ENCODE data around the gene CD3E.
A peak's percentile ranks its signal among the peaks of the same experiment; 100 is the strongest.

The CD3E gene

DNA sequence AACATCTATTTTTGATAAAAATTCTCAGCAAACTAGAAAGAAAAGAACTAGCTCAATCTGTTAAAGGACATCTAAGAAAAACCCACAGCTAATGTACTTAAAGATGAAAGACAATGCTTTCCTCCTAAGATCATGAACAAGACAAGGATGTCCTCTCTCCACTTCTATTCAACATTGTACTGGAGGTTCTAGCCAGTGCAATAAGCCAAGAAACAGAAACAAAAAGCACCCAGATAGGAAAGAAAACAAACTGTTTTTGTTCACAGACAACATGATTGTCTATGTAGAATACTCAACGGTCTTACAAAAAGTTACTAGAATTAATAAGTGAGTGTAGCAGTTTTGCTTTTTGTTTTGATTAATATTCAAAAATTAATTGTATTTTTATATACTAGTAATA lies 30.2 kb downstream of the CD3E start:
- no peak for DNase-seq

- DNase-seq, result peak; percentile 61
Observed at GRCh38 chr11:118338637-118339061, 34.1 kb downstream of the CD3E start.

DNA sequence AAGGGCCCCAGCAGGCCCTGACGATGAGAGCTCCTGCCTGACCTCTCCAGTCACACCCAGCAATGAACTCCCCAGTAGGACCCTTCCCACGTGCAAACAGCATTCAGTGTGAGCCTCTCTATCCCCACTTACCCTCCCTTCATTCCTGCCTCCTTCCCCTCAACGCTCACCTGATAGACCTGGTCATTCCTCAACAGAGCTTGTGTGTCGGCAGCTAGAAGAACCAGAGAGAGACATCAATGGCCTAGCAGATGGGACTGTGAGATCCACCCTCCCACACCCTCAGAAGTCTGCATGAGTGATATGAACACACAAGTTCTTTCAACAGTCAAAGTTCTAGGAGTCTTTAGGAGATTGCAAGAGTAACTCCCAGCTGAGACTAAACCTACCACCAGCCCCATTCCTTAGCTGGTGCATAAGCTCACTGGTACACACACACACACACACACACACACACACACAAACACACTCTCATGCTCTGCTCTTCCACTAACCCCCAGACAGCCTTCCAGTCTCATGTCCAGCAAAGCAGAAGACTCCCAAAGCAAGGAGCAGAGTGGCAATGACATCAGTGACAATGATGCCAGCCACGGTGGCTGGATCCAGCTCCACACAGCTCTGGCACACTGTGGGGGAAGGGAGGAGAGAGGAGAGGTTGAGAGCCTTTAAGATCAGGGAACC lies 34.9 kb downstream of the CD3E start:
- no peak for DNase-seq

DNA sequence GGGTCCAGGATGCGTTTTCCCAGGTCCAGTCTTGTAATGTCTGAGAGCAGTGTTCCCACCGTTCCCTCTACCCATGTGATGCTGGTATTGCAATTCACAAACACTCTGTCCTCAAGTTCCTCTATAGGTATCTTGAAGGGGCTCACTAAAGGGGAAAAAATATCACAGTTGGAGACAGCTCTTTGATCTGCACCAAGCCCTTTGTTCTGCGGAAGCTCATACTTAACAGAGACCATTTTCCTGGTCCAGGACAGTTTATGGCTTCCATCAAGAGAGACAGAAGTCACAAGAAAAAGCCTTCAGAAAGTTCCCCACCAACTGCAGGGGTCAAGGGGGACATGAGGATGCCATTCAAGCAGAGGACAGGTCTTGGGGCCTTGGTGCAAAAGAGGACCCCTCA lies 35.9 kb downstream of the CD3E start:
- DNase-seq, result no peak

DNA sequence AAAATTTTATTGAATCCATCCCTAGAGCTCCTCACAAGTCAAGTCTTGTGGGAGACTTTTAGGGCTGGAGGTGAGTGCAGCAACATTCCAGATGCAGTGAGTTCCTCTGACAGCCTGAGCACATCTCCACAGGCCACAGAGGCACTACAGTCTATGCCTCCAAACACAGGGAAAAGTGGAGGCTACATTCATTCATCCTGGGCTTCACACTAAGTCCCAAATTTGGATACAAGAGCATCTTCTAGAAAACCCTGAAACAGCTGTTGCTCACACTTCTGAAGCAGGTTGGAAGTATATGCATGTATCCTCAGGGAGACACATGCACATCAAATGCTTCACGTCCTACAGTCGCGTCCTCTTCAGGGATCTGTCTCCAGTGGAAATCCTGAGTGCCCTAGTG lies 36.7 kb downstream of the CD3E start:
- no peak for DNase-seq

GRCh38 chr11:118341815-118342489 lies 37.4 kb downstream of the CD3E start:
- DNase-seq, result no peak

DNA sequence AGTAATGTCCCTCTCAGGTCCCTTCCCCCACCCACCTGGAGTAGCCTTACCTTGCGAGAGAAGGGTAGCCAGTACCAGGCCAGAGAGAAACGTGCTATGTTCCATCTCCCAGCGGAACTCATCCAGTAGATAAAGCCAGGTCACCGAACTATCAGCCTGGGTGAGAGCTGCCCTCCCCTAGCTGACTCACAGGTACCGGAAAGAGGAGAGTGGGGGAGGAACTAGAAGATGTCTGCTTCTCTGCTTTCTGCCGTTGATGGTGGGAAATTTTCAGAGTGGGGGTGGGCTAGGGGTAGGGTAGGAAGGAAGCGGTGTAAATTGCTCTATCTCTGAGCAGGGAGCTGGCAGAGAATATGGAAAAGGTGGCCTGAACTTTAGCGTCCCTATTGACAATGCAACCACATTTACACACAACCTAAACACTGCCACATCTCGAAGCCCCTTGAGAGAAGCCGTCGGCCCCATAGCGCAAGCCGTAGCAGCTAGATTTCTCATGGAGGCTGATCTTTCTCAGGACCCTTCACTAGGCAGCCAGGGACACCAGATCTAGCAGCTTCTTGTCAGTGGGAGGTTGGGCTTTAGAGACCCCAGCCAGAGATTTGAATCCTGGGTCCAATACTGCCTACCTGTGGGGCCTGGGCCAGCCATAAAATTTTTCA lies 38.1 kb downstream of the CD3E start, which contains the start of gene CD3D:
TSS of gene CD3D (minus strand) at position 203 of the 659 bp plus-strand sequence. CDS start at position 105, 98 bp downstream.
- DNase-seq, result no peak

DNA sequence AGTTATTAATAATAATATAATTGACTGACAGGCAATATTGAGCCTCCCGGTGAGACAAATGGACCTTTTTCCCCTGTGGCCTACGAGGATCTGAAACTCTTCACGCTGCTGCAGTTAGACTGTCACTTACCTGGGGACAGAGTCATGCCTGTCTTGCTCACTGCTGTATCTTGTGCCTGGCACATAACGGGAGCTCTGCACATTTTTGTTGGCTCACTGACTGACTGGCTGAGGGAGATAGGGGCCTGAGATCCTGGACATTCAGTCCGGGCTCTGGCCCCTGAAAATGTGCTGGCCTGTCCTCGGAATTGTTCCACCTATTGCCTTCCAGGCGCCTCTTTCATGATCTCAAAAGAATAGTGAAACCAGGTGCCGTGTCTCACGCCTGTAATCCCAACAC lies 38.7 kb downstream of the CD3E start:
- DNase-seq, result no peak

GRCh38 chr11:118343981-118344515 lies 39.5 kb downstream of the CD3E start, which contains the start of gene CD3G:
Gene CD3G, plus strand, starts transcription at chr11:118344344. Its CDS starts 80 bp downstream, at chr11:118344424.
- no peak for DNase-seq

DNA sequence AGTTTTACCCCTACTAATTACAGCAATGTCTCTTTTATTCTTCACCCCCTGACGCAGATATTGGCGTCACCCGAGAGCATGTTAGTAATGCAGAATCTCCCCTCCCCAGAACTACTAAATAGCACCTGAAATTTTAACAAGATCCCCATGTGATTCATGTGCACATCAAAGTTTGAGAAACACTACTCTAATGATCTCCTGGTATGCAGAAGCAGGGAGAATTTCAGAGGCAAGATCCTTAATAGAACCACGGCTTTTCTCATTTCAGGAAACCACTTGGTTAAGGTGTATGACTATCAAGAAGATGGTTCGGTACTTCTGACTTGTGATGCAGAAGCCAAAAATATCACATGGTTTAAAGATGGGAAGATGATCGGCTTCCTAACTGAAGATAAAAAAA lies 44.9 kb downstream of the CD3E start:
- no peak for DNase-seq

DNA sequence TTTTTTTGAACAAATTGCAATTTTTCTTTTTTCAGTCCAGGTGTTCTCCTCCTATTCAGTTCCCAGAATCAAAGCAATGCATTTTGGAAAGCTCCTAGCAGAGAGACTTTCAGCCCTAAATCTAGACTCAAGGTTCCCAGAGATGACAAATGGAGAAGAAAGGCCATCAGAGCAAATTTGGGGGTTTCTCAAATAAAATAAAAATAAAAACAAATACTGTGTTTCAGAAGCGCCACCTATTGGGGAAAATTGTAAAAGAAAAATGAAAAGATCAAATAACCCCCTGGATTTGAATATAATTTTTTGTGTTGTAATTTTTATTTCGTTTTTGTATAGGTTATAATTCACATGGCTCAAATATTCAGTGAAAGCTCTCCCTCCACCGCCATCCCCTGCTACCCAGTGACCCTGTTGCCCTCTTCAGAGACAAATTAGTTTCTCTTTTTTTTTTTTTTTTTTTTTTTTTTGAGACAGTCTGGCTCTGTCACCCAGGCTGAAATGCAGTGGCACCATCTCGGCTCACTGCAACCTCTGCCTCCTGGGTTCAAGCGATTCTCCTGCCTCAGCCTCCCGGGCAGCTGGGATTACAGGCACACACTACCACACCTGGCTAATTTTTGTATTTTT lies 48.7 kb downstream of the CD3E start:
- DNase-seq, result peak; percentile 70

DNA sequence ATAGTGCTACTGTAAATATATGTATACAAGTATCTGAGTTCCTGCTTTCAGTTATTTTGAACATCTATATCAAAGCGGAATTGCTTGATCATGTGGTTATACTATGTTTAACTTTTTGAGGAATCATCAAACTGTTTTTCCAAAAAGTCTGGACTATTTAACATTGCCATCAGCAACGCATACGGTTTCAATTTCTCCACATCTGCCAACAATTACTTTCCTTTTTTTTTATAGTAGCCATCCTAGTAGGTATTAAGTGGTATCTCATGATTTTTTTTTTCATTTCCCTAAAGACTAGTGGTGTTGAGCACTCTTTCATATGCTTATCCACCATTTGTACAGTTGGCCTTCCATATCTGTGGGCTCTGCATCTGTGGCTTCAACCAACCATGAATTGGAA lies 53.5 kb downstream of the CD3E start:
- DNase-seq, result no peak

- peak; percentile 98 for DNase-seq
Observed at GRCh38 chr11:118359295-118359958, 54.9 kb downstream of the CD3E start, which contains the start of gene UBE4A. Gene UBE4A, plus strand, starts transcription at chr11:118359600. Its CDS starts 5,481 bp downstream, at chr11:118365081.

DNA sequence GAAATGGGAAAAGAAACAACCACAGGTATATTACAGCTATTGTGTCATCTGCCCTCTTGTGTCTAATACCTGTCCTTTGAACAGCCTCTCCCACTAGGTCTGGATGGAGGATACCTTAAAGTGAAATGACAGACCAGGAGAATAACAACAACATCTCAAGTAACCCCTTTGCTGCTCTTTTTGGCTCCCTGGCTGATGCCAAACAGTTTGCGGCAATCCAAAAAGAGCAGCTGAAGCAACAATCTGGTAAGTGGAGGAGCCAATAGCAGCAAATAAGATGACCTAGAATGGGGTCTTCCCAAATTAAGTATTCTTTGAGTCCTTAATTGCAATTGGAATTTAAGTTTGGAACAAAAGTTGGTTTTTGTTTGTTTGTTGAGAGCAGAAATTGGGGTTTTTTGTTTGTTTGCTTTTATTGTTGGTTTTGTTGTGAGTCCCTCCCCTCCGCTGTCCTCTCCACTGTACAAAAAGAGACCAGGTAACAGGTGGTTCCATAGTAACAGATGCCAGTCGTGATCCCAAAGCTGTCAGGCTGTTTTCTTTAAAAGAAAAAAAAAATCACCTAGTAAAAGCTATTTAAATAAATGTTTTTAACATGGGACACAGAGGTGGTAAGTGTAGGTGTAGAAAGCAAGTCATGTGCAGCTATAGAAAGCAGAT lies 60.6 kb downstream of the CD3E start:
- DNase-seq, result no peak

Data from hematopoietic multipotent progenitor cell treated with erythropoietin and hydrocortisone succinate and interleukin-3 and kit ligand, for 6 days (in vitro differentiated cells).